Stimulated activated CD4-positive, alpha-beta T cell treated with anti-CD3 and anti-CD28 coated beads, Interleukin-2, amount 100 ng/mL, for 24 hours (primary cell): Measurements from ENCODE around the gene GPBP1L1.

Source experiments
- DNase-seq, 2 donors: peaks; one replicate each; pipeline ENCODE4 v3.0.0-alpha.2; 2020

GPBP1L1 gene

DNA sequence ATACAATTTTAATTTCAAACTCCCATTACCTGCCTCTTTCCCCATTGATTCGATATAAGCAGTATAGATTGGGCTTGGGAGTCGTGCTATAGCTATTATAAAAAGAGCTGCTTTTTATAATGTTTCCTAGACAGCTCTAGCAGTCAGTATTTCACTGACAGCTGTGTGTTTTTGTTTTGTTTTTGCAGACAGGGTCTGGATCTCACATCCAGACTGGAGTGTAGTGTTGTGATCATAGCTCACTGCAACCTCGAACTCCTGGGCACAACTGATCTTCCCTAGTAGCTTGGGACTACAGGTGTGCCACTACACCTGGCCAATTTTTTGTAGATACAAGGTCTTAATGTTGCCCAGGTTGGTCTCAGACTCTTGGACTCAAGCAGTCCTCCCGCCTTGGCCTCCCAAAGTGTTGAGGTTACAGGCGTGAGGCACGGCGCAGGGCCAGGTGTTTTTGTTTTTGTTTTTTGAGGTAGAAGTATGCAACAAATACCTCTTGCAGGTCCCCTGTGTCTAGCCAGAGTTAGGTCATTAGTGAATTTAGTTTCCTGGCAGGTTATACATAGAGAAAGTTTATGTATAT is 100.7 kb downstream of the GPBP1L1 start:
- no peak for DNase-seq

DNA sequence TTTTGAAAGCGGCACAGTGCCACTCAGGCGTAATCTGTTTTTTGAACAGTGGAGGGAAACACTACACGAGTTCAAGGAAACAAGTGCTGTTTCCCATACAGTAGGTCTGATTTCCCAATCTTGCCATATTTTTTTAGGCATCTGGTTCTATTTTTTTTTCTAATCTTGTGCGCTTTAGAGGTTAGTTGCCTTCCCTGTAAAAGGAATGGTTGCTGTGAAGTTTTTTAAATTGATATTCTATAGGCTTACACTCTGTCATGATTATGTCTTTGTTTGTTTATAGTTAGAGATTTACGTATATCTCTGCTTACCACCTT is 101.3 kb downstream of the GPBP1L1 start:
- no peak for DNase-seq

- DNase-seq, result peak; percentile 88 to 91
Observed at GRCh38 chr1:45584351-45585109, 101.8 kb downstream of the GPBP1L1 start.

DNA sequence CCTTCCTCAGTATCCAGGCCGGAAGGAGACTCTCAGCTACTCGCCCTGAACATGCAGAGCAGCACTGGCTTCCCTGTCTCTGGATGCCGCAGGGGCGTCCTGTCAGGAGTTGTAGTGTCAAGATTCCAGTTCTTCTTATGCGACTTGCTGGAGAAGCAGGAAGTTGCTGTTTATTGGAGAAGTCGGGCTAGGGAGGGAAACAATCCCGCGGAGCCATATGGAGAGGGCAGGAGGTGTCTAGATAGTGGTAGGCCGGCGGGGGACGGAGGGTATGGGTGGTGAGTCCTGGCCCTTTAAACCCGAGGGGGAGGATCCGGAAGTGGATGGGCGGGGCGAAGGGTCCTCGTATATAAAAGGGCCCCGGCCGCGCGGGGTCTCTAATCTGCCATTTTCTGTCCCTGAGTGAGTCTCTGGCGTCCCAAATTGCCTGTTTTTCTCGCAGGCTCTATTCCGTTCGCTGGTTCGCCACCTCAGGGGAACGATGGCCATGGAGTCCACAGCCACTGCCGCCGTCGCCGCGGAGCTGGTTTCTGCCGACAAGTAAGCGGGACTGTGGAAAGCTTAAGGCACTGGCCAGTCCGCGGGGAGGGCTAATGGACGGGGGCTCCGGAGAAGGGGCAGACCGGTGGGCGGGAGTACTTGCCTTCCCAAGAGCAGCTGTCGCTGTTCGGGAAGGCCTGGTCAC is 102.5 kb downstream of the GPBP1L1 start, which contains the start of gene NASP:
Gene NASP, plus strand, starts transcription at position 376 of the 685 bp plus-strand sequence. Its CDS starts 106 bp downstream, at position 482.
- DNase-seq, result peak; percentile 95 to 96

DNA sequence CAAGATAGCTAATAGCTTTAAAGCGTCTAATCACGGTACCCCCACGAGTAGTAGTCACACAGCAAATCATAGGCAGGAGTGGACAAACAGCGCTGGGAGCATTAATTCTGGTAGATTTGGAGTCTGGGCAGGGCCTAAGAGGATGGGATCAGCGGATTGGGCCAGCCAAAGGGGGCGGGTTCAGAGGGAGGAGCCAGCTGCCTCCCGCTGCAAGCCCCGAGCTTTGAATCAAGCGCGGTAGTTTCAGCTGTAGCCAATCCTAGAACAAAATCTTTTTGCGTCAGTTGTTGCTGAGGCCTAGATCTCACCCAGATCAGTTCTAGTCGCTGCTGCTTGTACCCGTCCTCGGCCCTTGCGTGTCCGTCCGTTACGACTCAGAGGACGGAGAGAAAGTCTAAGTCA is 103.1 kb downstream of the GPBP1L1 start:
- DNase-seq, result peak; percentile 94
